Measurements from ENCODE around the gene HTRA3.
"Not testable (repeated sequence)": the region's sequence is repeated elsewhere in the genome, so short reads cannot be mapped to it uniquely, and the experiment has no call there.

Gene HTRA3

DNA sequence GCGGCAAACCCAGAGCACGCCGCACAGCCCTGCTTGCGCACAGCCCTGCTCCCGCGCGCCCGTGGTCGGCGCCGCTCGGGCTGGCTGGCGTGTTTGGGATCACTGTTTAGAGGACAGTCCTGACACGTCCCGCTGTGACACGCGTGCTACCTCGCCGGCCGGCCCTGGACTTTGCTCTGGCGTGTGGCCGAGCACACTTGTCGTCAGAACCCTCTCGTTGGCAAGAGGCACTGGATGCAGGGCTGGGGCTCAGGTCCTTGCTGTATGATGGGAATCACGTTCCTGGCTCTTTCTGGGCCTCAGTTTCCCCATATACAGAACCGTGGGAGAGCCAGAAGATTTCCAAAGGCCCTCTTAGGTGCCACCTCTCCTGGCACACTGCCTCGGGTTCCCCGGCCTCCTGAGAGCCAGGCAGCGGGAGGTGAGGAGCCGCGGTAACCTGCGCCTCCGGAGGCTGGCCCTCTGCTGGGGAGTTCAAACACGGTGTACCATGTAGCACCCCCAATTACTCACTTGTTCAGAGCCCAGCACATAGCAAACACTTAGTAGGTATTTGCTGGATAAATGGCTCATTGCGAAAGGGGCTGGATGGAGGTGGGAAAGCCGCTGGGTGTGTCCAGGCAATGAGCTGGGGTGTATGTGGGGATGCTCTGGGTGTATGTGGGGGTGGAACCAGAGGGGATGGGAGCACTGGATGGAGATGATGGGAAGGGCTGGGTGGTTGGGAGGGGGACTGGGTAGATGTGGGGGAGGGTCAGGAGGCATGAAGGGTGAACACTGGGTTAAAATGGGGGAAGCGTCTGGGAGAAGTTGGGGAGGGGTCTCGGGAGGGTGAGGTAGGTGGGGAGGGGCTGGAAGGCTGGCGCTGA, 76.6 kb downstream of the HTRA3 start:
- Mint-ChIP-seq H3K27ac (no peak overlapping the region), H3K4me3 (no peak overlapping the region), H3K4me1 (no peaks in the 10 kb centered on the region), H3K36me3 (no peaks in the 10 kb centered on the region), H3K9me3 (no peaks in the 10 kb centered on the region)
- ATAC-seq (no peak), DNase-seq (ENCODE audit: low spot score in 2 of 2) (no peak)

DNA sequence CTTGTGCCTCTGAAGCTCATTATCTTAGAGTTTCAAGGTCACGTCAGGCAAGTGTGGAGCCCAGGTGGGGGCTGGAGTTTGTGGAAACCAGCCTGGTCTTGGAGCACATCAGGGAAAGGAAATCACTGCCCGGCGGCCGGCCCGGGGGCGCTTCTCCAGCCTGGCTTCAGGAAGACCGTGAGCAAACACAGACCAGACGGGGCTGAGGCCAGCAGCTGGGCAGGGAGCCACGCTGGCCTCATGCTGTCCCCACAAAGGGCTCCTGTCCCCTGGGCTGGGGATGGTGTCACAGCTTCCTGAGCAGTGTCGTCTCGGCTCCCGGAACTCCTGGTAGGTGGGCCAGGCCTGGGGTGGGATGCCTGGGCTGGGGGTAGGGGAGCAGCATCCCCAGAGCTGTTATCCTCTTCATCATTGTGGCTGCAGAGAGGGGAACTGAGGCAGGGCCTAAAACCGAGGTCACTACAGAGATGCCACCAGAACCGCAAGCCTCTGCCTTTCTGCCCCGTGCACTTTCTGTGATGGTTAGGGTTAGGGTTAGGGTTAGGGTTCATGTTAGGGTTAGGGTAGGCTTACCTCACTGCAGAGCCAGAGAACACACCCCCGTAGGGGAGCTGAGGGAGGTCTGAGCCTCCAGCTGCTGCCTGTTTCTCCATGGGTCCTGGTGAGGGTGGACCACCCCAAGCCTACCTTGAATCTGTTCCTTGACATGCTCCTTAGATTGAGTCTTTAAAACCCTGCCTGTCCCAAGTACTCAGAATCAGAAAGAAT, 77.5 kb downstream of the HTRA3 start:
- ATAC-seq, result no peak

DNA sequence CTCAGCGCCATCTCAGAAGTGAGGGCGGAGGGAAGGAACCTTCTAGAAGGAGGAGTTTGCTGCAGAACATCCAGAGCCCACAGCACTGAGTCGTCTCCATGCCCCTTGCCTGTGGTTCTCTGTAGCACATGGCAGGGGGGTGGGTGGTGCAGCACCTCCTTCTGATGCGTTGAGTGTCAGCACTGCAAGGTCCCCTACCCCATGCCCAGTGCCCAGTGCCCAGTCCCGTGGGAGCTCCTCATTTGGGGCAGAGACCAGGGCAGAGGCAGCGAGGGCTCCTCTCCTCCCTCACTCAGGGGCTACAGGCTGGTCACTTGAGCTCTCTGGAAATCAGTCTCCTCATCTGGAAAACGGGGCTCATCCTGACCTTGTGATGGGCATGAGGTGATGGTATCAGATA, 78.1 kb downstream of the HTRA3 start:
- DNase-seq (ENCODE audit: low spot score in 2 of 2), result no peak
- no peaks in the 10 kb centered on the region for H3K4me1 Mint-ChIP-seq
- no peaks in the 10 kb centered on the region for H3K9me3 Mint-ChIP-seq
- no peak for ATAC-seq
- no peak overlapping the region for H3K27ac Mint-ChIP-seq
- H3K36me3 Mint-ChIP-seq, result no peaks in the 10 kb centered on the region
- no peak overlapping the region for H3K4me3 Mint-ChIP-seq

More for the DNA sequence above, 77.5 kb downstream of the HTRA3 start:
- Mint-ChIP-seq H3K4me1 (no peaks in the 10 kb centered on the region), H3K9me3 (no peaks in the 10 kb centered on the region), H3K27ac (no peak overlapping the region), H3K4me3 (no peak overlapping the region), H3K36me3 (no peaks in the 10 kb centered on the region)
- DNase-seq (ENCODE audit: low spot score in 2 of 2), result no peak

DNA sequence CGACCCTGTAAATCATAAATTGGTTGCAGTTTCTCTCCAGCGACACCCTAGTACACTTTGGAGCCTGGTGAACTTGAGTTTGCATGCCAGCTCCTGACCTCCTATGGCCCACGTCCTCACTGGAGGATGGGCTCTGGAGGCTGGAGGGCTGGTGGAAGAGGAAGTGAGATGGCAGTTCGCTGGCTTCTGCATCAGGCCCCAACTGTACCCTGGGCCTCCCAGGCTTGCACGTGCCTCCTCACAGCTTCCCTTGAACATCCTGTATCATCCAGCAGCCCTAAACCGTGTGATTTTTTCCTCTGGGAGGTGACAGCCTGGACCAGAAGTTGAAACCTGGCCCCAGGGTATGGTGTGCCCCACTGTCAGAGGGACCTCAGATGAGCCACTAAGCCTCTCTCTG, 78.5 kb downstream of the HTRA3 start:
- H3K27ac Mint-ChIP-seq, result no peak overlapping the region
- no peaks in the 10 kb centered on the region for H3K36me3 Mint-ChIP-seq
- DNase-seq (ENCODE audit: low spot score in 2 of 2) (no peak), ATAC-seq (no peak)
- H3K4me1 Mint-ChIP-seq, result no peaks in the 10 kb centered on the region
- H3K9me3 Mint-ChIP-seq, result no peaks in the 10 kb centered on the region
- no peak overlapping the region for H3K4me3 Mint-ChIP-seq

DNA sequence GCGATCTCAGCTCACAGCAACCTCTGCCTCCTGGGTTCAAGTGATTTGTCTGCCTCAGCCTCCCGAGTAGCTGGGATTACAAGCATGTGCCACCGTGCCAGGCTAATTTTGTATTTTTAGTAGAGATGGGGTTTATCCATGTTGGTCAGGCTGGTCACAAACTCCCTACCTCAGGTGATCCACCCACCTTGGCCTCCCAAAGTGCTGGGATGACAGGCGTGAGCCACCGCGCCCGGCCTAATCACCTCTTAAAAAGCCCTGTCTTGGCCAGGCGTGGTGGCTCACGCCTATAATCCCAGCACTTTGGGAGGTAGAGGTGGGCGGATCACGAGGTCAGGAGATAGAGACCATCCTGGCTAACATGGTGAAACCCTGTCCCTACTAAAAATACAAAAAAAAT, 79.7 kb downstream of the HTRA3 start:
- H3K36me3 Mint-ChIP-seq; DNase-seq (ENCODE audit: low spot score in 2 of 2); H3K27ac Mint-ChIP-seq; H3K4me1 Mint-ChIP-seq; H3K9me3 Mint-ChIP-seq; H3K4me3 Mint-ChIP-seq; ATAC-seq: not testable (repeated sequence)

DNA sequence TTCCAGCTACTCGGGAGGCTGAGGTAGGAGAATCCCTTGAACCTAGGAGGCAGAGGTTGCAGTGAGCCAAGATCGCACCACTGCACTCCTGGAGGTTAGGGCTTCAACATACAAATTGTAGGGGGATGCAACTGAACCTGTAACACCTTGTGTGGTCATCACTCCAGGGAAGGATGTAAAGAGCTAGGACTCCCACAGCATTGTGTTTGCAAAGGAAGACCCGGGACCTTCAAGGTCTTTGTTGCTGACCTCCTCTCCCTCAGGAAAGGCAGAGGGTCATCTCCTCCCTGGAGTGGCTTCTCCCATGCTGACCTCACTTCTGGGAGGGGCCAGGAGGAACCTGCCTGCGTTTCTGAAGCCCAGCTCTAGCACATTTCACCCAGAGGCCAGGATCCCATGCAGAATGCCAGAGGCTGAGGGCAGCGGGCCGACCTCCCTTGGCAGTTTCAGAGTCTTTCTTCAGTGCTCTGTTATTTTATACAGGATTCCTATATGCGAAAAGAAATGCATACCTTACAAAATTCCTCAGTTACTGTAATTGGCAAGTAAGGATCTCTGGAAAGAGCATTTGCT, 80.2 kb downstream of the HTRA3 start:
- ATAC-seq (no peak), DNase-seq (ENCODE audit: low spot score in 2 of 2) (no peak)
- no peak overlapping the region for H3K4me3 Mint-ChIP-seq
- H3K36me3 Mint-ChIP-seq, result no peaks in the 10 kb centered on the region
- H3K9me3 Mint-ChIP-seq, result no peaks in the 10 kb centered on the region
- H3K27ac Mint-ChIP-seq, result no peak overlapping the region
- peaks cover 4% of the 10 kb centered on the region for H3K4me1 Mint-ChIP-seq

DNA sequence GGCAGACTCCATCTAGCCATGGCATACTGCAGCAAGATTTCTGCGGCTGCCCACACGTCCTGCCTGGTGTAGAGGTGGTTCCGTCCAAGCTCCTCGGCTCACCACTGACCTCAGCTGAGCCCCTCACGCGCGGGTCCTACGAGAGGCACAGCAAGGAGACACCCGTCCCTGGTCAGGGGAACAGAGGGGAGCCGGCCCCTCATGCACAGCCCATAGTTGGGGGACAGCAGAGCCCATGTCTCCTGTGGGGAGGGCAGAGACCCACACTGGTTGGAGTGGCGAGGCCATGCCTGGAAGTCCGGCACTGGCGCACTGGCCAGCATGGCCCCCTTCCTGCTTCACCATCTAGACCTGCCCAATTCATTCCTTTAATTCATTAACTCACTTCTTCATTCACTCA, 80.8 kb downstream of the HTRA3 start:
- Mint-ChIP-seq H3K27ac (no peak overlapping the region), H3K9me3 (no peaks in the 10 kb centered on the region), H3K4me3 (no peak overlapping the region), H3K4me1 (peaks cover 4% of the 10 kb centered on the region), H3K36me3 (no peaks in the 10 kb centered on the region)
- ATAC-seq, result no peak
- DNase-seq (ENCODE audit: low spot score in 2 of 2), result no peak

DNA sequence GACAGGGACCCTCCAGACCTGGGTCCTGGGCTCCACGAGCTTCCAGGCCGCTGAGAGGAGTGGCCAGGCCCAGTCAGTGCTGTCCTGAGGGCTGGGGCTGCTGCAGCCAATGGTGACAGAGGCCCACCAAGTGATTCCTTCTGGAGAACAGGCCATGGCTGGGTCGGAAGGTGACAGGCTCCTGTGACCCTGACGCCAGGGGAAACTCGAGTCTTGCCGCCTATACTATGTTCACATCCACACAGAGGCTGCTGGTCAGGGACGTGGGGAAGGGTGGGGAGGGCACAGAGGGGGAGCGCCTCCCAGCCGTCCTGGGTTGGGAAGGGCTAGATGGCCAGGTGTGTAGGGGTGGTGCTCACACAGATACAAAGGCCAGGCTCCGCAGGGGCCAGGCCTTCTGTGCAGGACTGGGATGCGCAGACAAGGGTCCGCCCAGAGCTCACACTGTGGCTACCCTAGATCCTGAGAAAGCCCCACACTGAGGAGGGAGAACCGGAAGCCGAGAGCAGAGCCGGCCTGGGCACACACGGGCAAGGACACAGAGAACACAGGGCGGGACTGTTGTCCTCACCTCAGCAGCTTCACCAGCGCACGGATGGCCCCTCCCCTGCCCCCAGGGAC, 81.4 kb downstream of the HTRA3 start:
- ATAC-seq (no peak), DNase-seq (ENCODE audit: low spot score in 2 of 2) (no peak)
- peaks cover 4% of the 10 kb centered on the region for H3K4me1 Mint-ChIP-seq

GRCh38 chr4:8351931-8352367, 82.4 kb downstream of the HTRA3 start:
- Mint-ChIP-seq H3K9me3 (no peaks in the 10 kb centered on the region), H3K27ac (no peak overlapping the region), H3K36me3 (no peaks in the 10 kb centered on the region), H3K4me1 (peaks cover 4% of the 10 kb centered on the region), H3K4me3 (no peak overlapping the region)
- ATAC-seq (no peak), DNase-seq (ENCODE audit: low spot score in 2 of 2) (no peak)

More for the DNA sequence above, 81.4 kb downstream of the HTRA3 start:
- H3K4me3 Mint-ChIP-seq, result no peak overlapping the region
- no peaks in the 10 kb centered on the region for H3K9me3 Mint-ChIP-seq
- H3K27ac Mint-ChIP-seq, result no peak overlapping the region
- no peaks in the 10 kb centered on the region for H3K36me3 Mint-ChIP-seq

DNA sequence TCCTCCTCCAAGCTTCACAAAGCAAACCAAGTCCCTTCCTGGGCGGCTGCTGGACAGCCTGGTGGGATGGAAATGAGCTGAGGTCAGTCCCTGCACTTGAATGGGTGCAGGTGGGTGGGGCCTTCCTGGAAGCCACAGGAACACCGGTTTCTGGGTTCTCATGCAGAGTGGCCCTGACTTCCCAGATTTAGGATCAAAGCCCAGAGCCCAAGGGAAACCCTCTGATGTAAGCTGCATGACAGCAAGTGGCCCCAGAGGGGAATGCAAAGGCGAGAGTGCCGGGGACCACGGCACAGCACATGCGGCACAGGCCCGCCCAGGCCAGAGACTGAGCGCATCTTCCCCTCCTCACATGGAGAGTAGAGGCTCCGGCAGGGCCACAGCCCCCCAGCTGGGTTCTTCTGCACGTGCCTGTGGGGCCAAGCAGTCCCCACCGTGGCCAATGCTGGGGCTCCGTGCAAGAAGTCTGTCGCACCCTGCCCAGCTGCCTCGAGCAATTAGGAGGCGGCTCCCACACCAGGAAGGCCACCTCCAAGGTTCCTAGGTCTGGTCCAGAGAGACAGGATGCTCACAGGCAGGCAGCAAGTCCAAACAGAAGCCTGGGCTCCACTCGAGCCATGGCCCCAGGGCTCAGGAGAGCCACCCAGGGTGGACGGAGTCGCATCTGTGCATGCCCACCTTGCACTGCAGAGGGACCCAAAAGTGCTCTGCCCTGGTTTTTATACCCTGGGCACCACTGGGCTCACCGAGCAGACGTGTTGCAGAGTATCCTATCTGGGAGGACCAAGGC, 83.0 kb downstream of the HTRA3 start:
- DNase-seq (ENCODE audit: low spot score in 2 of 2) (no peak), ATAC-seq (no peak)
- peaks cover 4% of the 10 kb centered on the region for H3K4me1 Mint-ChIP-seq
- no peak overlapping the region for H3K27ac Mint-ChIP-seq
- H3K4me3 Mint-ChIP-seq, result no peak overlapping the region
- no peaks in the 10 kb centered on the region for H3K36me3 Mint-ChIP-seq
- no peaks in the 10 kb centered on the region for H3K9me3 Mint-ChIP-seq

- Mint-ChIP-seq H3K4me3 (no peak overlapping the region), H3K9me3 (no peaks in the 10 kb centered on the region), H3K4me1 (peaks cover 4% of the 10 kb centered on the region), H3K27ac (no peak overlapping the region), H3K36me3 (no peaks in the 10 kb centered on the region)
- DNase-seq (ENCODE audit: low spot score in 2 of 2) (no peak), ATAC-seq (no peak)
Measured at GRCh38 chr4:8353158-8353669, 83.7 kb downstream of the HTRA3 start.

DNA sequence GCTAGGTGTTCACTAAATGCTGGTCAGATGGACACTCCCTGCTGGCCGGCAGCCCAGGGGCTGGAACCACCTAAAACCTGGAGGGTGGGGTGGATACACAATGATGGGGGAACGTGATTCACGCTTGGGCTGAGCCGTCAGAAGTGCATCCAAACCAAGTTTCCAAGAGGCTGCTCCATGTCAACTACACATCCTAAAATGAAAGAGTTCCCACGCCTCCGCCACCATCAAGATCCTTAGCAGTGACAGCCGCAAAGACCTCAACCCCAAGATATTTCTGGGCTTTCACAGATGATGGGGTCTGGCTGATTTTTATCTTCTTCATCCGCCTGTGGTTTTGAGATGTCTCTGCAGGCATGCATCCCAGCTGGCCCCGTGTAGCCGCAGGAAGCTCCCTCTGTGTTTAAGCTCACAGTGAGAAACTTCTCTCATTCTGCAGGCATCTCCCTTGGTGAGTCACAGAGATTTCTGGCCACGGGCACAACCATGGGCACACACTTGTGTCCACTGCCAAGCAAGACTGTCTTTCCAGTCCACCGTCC, 84.4 kb downstream of the HTRA3 start:
- DNase-seq (ENCODE audit: low spot score in 2 of 2), result no peak

GRCh38 chr4:8355306-8355705, 85.8 kb downstream of the HTRA3 start:
- Mint-ChIP-seq H3K36me3 (no peaks in the 10 kb centered on the region), H3K9me3 (no peaks in the 10 kb centered on the region), H3K4me3 (no peak overlapping the region), H3K4me1 (peaks cover 4% of the 10 kb centered on the region), H3K27ac (no peak overlapping the region)
- DNase-seq (ENCODE audit: low spot score in 2 of 2), result no peak
- no peak for ATAC-seq

More for the DNA sequence above, 84.4 kb downstream of the HTRA3 start:
- peaks cover 4% of the 10 kb centered on the region for H3K4me1 Mint-ChIP-seq
- no peak overlapping the region for H3K27ac Mint-ChIP-seq
- no peak for ATAC-seq
- no peak overlapping the region for H3K4me3 Mint-ChIP-seq
- no peaks in the 10 kb centered on the region for H3K36me3 Mint-ChIP-seq
- H3K9me3 Mint-ChIP-seq, result no peaks in the 10 kb centered on the region

DNA sequence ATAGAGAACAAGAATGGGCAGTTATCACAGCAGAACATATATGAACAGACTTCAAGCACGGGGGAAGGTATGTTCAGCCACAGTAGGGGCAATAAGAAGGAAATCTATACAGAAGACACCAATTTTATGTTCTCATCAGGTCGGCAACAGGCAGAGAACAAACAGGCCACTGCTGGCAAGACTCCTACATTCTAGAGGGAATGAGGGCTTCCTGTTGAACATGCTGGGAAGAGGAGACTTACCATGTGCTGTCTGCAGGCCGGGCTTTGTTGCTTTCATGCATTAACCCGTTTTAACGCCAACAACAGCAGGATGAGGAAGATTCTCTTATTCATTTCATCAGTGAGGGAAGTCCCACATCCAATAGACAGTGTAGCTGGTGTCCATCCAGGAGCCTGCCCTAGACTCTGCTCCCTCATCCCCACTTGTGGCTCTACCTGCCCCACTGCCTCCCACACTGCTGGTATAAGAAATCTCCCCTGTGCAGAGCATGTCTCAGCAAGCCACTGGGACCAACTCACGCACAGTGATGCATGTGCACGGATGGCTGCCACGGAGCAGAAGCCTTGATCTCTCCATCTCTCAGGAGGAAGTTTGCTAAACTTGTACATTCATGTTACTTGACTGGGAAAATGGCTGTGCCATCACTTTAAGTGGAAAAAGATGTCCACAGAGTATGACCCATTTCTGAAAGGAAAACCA, 86.5 kb downstream of the HTRA3 start:
- no peak overlapping the region for H3K4me3 Mint-ChIP-seq
- H3K27ac Mint-ChIP-seq, result no peak overlapping the region
- H3K36me3 Mint-ChIP-seq, result no peaks in the 10 kb centered on the region
- DNase-seq (ENCODE audit: low spot score in 2 of 2) (no peak), ATAC-seq (no peak)
- no peaks in the 10 kb centered on the region for H3K9me3 Mint-ChIP-seq
- H3K4me1 Mint-ChIP-seq, result peaks cover 4% of the 10 kb centered on the region
